ENCODE results near the gene DNAJC17.

The DNAJC17 gene

GRCh38 chr15:40830884-40831283 is 23.6 kb upstream of the DNAJC17 start:
- DNase-seq (ENCODE audit: low read depth) = no peak

- no peak for DNase-seq (ENCODE audit: low read depth)
Measured at GRCh38 chr15:40829115-40829514, 21.8 kb upstream of the DNAJC17 start.

GRCh38 chr15:40828447-40829036 is 21.3 kb upstream of the DNAJC17 start, which contains the start of gene PPP1R14D:
Gene PPP1R14D, minus strand, starts transcription at chr15:40828708. Its CDS starts 67 bp downstream, at chr15:40828641.
- no peak for DNase-seq (ENCODE audit: low read depth)

GRCh38 chr15:40826423-40827075 is 19.3 kb upstream of the DNAJC17 start:
- DNase-seq (ENCODE audit: low read depth) = no peak

GRCh38 chr15:40825661-40826422 is 18.6 kb upstream of the DNAJC17 start:
- DNase-seq (ENCODE audit: low read depth) = peak; percentile 49

- DNase-seq (ENCODE audit: low read depth) = no peak
Measured at GRCh38 chr15:40823572-40824343, 16.5 kb upstream of the DNAJC17 start.

- no peak for DNase-seq (ENCODE audit: low read depth)
Measured at GRCh38 chr15:40821195-40821594, 13.9 kb upstream of the DNAJC17 start.

GRCh38 chr15:40819048-40819447 is 11.8 kb upstream of the DNAJC17 start:
- no peak for DNase-seq (ENCODE audit: low read depth)

GRCh38 chr15:40815042-40815698 is 7.9 kb upstream of the DNAJC17 start:
- DNase-seq (ENCODE audit: low read depth) = no peak

- DNase-seq (ENCODE audit: low read depth) = no peak
Measured at GRCh38 chr15:40812721-40813425, 5.6 kb upstream of the DNAJC17 start.

GRCh38 chr15:40808861-40809450 is 1.7 kb upstream of the DNAJC17 start:
- no peak for DNase-seq (ENCODE audit: low read depth)

GRCh38 chr15:40807888-40808461 is 702 bp upstream of the DNAJC17 start:
- no peak for DNase-seq (ENCODE audit: low read depth)

- DNase-seq (ENCODE audit: low read depth) = no peak
Measured at GRCh38 chr15:40806672-40807027, 623 bp downstream of the DNAJC17 start.

GRCh38 chr15:40803688-40804087 is 3.6 kb downstream of the DNAJC17 start:
- no peak for DNase-seq (ENCODE audit: low read depth)

- DNase-seq (ENCODE audit: low read depth) = no peak
Measured at GRCh38 chr15:40803076-40803475, 4.2 kb downstream of the DNAJC17 start.

- DNase-seq (ENCODE audit: low read depth) = no peak
Measured at GRCh38 chr15:40799523-40799922, 7.8 kb downstream of the DNAJC17 start.

GRCh38 chr15:40796512-40796911 is 10.8 kb downstream of the DNAJC17 start:
- no peak for DNase-seq (ENCODE audit: low read depth)

GRCh38 chr15:40796041-40796440 is 11.2 kb downstream of the DNAJC17 start:
- DNase-seq (ENCODE audit: low read depth) = no peak

GRCh38 chr15:40793216-40793989 is 13.9 kb downstream of the DNAJC17 start:
- peak; percentile 81 for DNase-seq (ENCODE audit: low read depth)

GRCh38 chr15:40792394-40792793 is 14.9 kb downstream of the DNAJC17 start:
- no peak for DNase-seq (ENCODE audit: low read depth)

Measured in fibroblast of gingiva (primary cell).